GM23248 (cell line): ENCODE results near the gene POU3F4. TPM values are rescaled to one million over a fixed set of nuclear protein-coding genes. Genes with fewer than 3 reads are reported as not detected.

Experiments
- DNase-seq: peaks from one replicate; pipeline ENCODE4 v3.0.0-alpha.2; 2015
- H2AFZ ChIP-seq: fragments of 200-600 bp; sonication (generic); 2 replicates; pipeline ENCODE4 v1.6.1; 2016; ENCODE audit warnings: antibody characterized with exemption
- H3F3A ChIP-seq: fragments of 200-600 bp; sonication (generic); 2 replicates; pipeline ENCODE4 v1.6.1; 2016; ENCODE audit warnings: mild to moderate bottlenecking, antibody characterized with exemption, mixed run types; ENCODE audit not compliant: insufficient read depth
- H3K27ac ChIP-seq: fragments of 200-600 bp; sonication (generic); 2 replicates; pipeline ENCODE4 v1.5.1; 2016; ENCODE audit warnings: mild to moderate bottlenecking
- H3K27me3 ChIP-seq: fragments of 200-600 bp; sonication (generic); replicated peaks from 2 replicates; pipeline ENCODE4 v1.6.1; 2016; ENCODE audit warnings: mild to moderate bottlenecking; ENCODE audit not compliant: insufficient read depth
- H3K36me3 ChIP-seq: fragments of 200-600 bp; sonication (generic); 2 replicates; pipeline ENCODE4 v1.6.1; 2016; ENCODE audit warnings: low read depth, mild to moderate bottlenecking
- H3K4me1 ChIP-seq: fragments of 200-600 bp; sonication (generic); 2 replicates; pipeline ENCODE4 v1.6.1; 2016; ENCODE audit warnings: mild to moderate bottlenecking; ENCODE audit not compliant: insufficient read depth
- H3K4me2 ChIP-seq: fragments of 200-600 bp; sonication (generic); one replicate; pipeline ENCODE4 v1.6.1; 2016; ENCODE audit warnings: mild to moderate bottlenecking; ENCODE audit not compliant: unreplicated experiment
- H3K4me3 ChIP-seq: fragments of 200-600 bp; sonication (generic); 2 replicates; pipeline ENCODE4 v1.5.1; 2016; ENCODE audit warnings: mild to moderate bottlenecking
- H3K79me2 ChIP-seq: fragments of 200-600 bp; sonication (generic); 2 replicates; pipeline ENCODE4 v1.6.1; 2016; ENCODE audit warnings: mild to moderate bottlenecking; ENCODE audit not compliant: insufficient read depth
- H3K9ac ChIP-seq: fragments of 200-600 bp; sonication (generic); 2 replicates; pipeline ENCODE4 v1.6.1; 2016; ENCODE audit warnings: mild to moderate bottlenecking
- H3K9me2 ChIP-seq: fragments of 200-600 bp; sonication (generic); 2 replicates; pipeline ENCODE4 v1.6.1; 2016; ENCODE audit warnings: mixed run types, mild to moderate bottlenecking, moderate library complexity; ENCODE audit not compliant: insufficient read depth
- H3K9me3 ChIP-seq: fragments of 200-600 bp; sonication (generic); one replicate; pipeline ENCODE4 v1.6.1; 2017; ENCODE audit warnings: low read depth
- H4K20me1 ChIP-seq: fragments of 200-600 bp; sonication (generic); 2 replicates; pipeline ENCODE4 v1.6.0; 2016; ENCODE audit not compliant: insufficient read depth
- EZH2 ChIP-seq: fragments of 200-600 bp; sonication (generic); IDR thresholded peaks from 2 replicates; pipeline ENCODE4 v1.6.1; 2018; ENCODE audit warnings: antibody characterized with exemption, mild to moderate bottlenecking; ENCODE audit not compliant: insufficient read depth, poor library complexity, severe bottlenecking
- EZH2phosphoT487 ChIP-seq: fragments of 200-600 bp; sonication (generic); IDR thresholded peaks from 2 replicates; pipeline ENCODE4 v1.6.1; 2018; ENCODE audit warnings: antibody characterized with exemption, moderate library complexity, mild to moderate bottlenecking, low read depth; ENCODE audit not compliant: insufficient read depth
- WGBS, 2 experiments: methylation state at CpG; one replicate each; pipeline ENCODE4 v1.1.6; 2015 to 2017; ENCODE audit warnings: low lambda C conversion rate in 2 of 2, low coverage in 1 of 2; ENCODE audit errors: missing lambda C conversion rate in 2 of 2; 5-methylcytosine and 5-hydroxymethylcytosine counted together
- in situ Hi-C: fragments of 300-500 bp; cut with MboI; formaldehyde crosslinking; loops from 2 replicates; pipeline ENCODE4 v1.15.0; 2020
- polyA plus RNA-seq: library from polyadenylated mRNA; unstranded; fragments of >200 nt; fragmentation: Nextera tagmentation; extraction: Ambion mirVana; gene quantifications from 2 replicates; pipeline ENCODE4 v1.2.1, GENCODE V29; 2016
- total RNA-seq: library from RNA; depleted of rRNA; stranded (reverse); fragments of >200 nt; shearing (Covaris generic); gene quantifications from 2 replicates; pipeline ENCODE4 v1.2.3, GENCODE V29; 2014; rRNA removed

POU3F4 gene
- total RNA-seq (not detected in 2 replicates), polyA plus RNA-seq (not detected in 2 replicates)

GRCh38 chrX:83508006-83508405 is at the start of gene POU3F4:
POU3F4 (plus strand) TSS chrX:83508290; CDS start chrX:83508325, 35 bp downstream.
- Histone ChIP-seq H3K9me3 (no peaks in the 10 kb centered on the region), H3K4me3 (no peak within 1 kb of the TSS), H3K4me1 (no peaks in the 10 kb centered on the region), H4K20me1 (no peaks in the 10 kb centered on the region), H3K4me2 (no peak within 1 kb of the TSS), H2AFZ (no peak within 1 kb of the TSS), H3K27ac (no peak within 1 kb of the TSS), H3K9ac (no peak within 1 kb of the TSS), H3K27me3 (peaks cover 10% of the 10 kb centered on the region; the same call in 1 of the 2 replicates), H3F3A (no peaks in the 10 kb centered on the region), H3K79me2 (no peaks in the 10 kb centered on the region), H3K9me2 (no peaks in the 10 kb centered on the region), H3K36me3 (no peaks in the 10 kb centered on the region)
- DNase-seq = peak; percentile 4
- whole genome bisulfite sequencing, 2 experiments = 6 to 10% methylated on average over 7 to 24 of the region's 25 CpGs
- TF ChIP-seq EZH2phosphoT487 = no peak
- no peak for TF ChIP-seq EZH2
- in situ Hi-C loops = no loop called here

DNA sequence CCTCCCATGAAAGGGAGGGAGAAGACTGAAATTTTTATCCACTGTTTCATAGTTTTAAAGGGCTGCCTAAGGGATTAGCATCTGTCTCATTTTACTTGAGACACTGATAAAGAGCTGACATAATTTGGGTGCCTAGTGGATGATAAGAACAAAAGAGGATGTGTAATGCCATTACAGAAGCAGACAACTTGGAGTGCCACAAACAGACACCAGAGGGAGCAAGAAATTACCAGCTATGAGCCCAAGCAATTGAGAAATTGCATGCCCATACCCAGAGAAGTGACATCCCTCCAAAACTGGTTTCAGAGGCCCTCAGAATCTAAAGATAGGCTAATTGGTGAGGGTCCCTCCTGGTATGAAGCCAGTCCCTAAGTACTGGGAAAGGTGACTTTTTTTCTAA is 38.5 kb upstream of the POU3F4 start:
- Histone ChIP-seq H3K36me3 (no peaks in the 10 kb centered on the region), H4K20me1 (no peaks in the 10 kb centered on the region), H3K9ac (no peak overlapping the region), H3K27me3 (no peaks in the 10 kb centered on the region), H3K9me3 (no peaks in the 10 kb centered on the region), H3K9me2 (no peaks in the 10 kb centered on the region), H3K4me1 (no peaks in the 10 kb centered on the region), H3K79me2 (no peaks in the 10 kb centered on the region), H3K4me2 (no peak overlapping the region), H3K4me3 (no peak overlapping the region), H3F3A (no peaks in the 10 kb centered on the region), H2AFZ (no peak overlapping the region), H3K27ac (no peak overlapping the region)
- TF ChIP-seq EZH2 (no peak), EZH2phosphoT487 (no peak)
- DNase-seq = peak; percentile 10
- in situ Hi-C loops = no loop called here

DNA sequence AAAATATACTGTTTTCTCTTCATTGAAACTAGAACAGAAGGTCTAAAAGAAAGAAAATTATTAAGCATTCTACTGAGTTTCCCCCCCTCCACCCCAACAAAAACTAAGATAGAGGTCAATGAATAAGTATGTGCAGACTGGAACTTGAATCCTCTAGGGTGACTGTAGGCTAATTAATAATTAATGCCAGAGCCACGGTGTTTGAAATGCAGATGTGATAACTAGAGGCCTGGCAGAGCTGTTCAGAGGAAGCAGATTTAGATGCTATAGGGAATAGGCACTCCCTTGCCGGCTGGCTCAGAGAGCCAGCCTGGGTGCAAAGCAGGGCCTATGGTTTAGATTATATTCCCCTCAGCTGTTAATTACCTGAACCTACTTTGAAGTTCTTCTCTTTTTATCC is 12.2 kb upstream of the POU3F4 start:
- Histone ChIP-seq H2AFZ (no peak overlapping the region), H3K27ac (no peak overlapping the region), H3K79me2 (no peaks in the 10 kb centered on the region), H3K27me3 (no peaks in the 10 kb centered on the region), H4K20me1 (no peaks in the 10 kb centered on the region), H3K36me3 (no peaks in the 10 kb centered on the region), H3K9me2 (no peaks in the 10 kb centered on the region), H3K4me3 (no peak overlapping the region), H3K9me3 (no peaks in the 10 kb centered on the region), H3K4me1 (no peaks in the 10 kb centered on the region), H3F3A (no peaks in the 10 kb centered on the region), H3K4me2 (no peak overlapping the region), H3K9ac (no peak overlapping the region)
- in situ Hi-C loops = no loop called here
- no peak for DNase-seq
- TF ChIP-seq EZH2 (no peak), EZH2phosphoT487 (no peak)
- 20 to 22% methylated on average over 2 of the region's 2 CpGs for WGBS, 2 experiments

DNA sequence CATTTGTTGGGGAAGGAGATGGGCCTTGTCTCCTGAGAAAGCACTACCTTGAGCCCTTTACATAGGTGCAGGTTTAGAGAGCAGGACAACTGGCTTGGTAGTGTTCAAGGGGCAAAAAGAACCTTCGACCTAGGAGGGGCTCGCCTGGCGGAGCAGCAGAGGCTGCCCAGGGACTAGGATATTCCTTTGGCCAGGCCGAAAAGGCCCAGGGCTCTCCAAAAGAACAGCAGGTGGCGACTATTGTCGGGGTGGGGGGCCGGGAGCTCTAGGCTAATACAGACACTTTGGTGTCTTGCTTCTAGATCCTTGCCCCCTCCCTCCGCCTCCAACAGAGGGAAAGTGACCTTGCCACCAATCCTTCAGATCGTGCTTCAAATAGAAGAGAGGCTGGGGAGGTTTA is 7.1 kb upstream of the POU3F4 start:
- no peaks in the 10 kb centered on the region for H3K27me3 ChIP-seq
- H3K27ac ChIP-seq = no peak overlapping the region
- in situ Hi-C loops = no loop called here

DNA sequence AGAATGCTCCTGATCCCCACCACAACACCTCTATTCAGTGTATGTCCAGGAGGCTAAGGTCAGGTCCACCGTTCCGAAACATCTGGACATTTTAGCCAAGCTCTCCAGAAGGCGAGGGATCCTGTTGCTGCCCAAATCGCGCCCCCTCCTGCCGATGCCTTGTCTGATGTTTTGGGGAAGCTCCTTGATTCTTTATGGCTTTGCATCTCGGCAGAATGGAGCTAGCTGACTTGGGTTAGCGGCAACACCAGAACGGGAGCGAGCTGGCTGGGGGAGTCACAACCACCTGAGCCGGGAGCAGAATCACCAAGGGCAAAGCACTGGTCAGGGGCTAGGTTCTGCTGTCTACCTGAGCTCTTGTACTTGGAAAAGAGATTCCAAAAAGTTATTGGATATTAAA is 6.6 kb upstream of the POU3F4 start:
- Histone ChIP-seq H3K4me1 (no peaks in the 10 kb centered on the region), H2AFZ (no peak overlapping the region), H3F3A (no peaks in the 10 kb centered on the region), H4K20me1 (no peaks in the 10 kb centered on the region), H3K27me3 (no peaks in the 10 kb centered on the region), H3K9ac (no peak overlapping the region), H3K4me3 (no peak overlapping the region), H3K79me2 (no peaks in the 10 kb centered on the region), H3K27ac (no peak overlapping the region), H3K9me2 (no peaks in the 10 kb centered on the region), H3K9me3 (no peaks in the 10 kb centered on the region), H3K36me3 (no peaks in the 10 kb centered on the region), H3K4me2 (no peak overlapping the region)
- no peak for DNase-seq
- WGBS, 2 experiments = 0% methylated on average over 11 of the region's 11 CpGs
- TF ChIP-seq EZH2phosphoT487 (no peak), EZH2 (no peak)
- in situ Hi-C loops = no loop called here

More for the DNA sequence above, 7.1 kb upstream of the POU3F4 start:
- Histone ChIP-seq H3K9ac (no peak overlapping the region), H4K20me1 (no peaks in the 10 kb centered on the region), H3K4me3 (no peak overlapping the region), H3K36me3 (no peaks in the 10 kb centered on the region), H3K9me2 (no peaks in the 10 kb centered on the region), H3F3A (no peaks in the 10 kb centered on the region), H2AFZ (no peak overlapping the region), H3K4me2 (no peak overlapping the region), H3K4me1 (no peaks in the 10 kb centered on the region), H3K79me2 (no peaks in the 10 kb centered on the region), H3K9me3 (no peaks in the 10 kb centered on the region)
- no peak for DNase-seq
- no peak for TF ChIP-seq EZH2
- TF ChIP-seq EZH2phosphoT487 = no peak
- whole genome bisulfite sequencing, 2 experiments = 0 to 2% methylated on average over 1 to 9 of the region's 9 CpGs
